NCI-H1092 (cell line): ENCODE results near the gene TIMP1.

Source experiments
- DNase-seq: peaks from one replicate; lab custom pipeline; 2025; lab: John Stamatoyannopoulos, UW

TIMP1 gene

DNA sequence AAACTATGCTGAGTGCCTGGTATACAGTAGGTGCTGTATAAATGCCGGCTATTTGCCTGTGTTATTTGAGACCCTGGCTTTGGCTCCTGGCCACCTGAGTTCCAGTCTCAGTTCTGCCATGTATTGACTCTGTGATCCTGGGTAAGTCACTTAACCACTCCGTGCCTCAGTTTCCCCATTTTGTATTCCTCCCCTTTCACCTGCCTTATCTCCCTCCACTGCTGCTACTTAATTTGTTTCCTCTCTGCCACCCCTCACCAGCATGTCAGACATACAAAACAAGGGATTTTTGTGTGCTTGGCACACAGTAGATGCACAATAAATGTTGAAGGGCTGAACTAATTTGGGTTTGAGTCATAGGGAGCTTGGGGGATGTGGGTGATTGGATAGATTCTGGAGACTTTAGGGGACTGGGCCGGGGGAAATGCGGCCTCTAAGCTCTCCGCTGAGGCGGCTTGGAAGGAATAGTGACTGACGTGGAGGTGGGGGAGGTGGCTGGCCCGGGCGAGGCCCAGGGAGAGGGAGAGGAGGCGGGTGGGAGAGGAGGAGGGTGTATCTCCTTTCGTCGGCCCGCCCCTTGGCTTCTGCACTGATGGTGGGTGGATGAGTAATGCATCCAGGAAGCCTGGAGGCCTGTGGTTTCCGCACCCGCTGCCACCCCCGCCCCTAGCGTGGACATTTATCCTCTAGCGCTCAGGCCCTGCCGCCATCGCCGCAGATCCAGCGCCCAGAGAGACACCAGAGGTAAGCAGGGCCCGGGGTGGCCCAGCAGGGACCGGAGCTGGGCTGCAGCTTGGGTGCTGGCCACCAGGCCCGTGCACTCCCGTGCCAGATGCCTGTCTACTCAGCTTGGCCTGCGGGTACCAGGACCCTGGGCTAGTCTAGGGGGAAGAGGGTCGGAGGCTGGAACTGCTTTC, at the start of gene TIMP1:
TIMP1 (plus strand) TSS at position 706 of the 917 bp plus-strand sequence. CDS start 980 bp downstream, outside the sequence.
- no peak for DNase-seq

DNA sequence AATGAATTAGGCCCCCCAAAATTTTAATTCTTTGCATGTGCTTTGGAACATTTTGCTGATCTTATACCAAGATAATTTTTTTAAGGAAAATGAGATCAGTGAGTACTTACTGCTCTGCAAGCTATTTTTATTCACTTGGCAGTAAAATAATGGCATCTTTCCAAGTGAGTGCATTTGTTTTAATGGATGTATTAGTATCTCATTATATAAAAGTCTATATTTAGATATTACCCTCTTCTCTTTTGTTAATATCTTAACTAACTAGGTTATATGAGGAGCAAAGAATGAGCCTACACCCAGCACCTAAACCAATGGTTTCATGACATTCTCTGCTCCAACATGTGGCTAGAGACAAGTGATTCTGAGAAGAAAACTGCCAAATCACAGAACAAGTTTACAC, 42.4 kb upstream of the TIMP1 start:
- no peak for DNase-seq

DNA sequence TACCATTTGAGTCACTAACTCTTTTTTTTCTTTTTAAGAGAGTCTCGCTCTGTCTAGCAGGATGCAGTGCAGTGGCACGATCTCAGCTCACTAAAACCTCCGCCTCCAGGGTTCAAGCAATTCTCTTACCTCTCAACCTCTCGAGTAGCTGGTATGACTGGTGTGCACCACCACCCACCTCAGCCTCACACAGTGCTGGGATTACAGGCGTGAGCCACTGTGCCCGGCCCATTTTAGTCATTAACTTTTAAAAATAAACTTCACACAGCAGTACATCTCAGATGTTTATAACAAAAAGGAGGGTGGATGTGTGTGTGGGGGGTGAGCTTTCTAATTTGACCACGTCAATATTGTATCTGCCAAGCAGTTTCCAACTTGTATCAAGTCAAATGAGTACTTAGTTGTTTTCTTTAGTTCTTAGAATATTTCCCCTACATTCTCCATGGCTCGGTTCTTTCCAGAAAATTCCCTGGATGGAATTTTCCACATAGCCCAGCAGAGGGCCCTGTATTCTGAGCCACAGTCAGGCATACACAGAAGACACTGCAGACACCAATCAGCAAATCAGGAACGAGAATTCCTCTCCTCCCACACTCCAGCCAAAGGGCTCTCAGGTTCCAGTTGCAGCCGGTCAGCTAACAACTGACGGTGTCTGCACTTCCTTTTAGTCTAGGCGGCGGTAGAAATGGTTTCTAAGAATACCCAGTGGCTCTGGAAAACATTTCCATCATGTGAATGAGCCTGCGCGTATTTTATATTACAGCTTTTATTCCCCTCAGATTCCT, 41.3 kb upstream of the TIMP1 start:
- peak; percentile 96 for DNase-seq

DNA sequence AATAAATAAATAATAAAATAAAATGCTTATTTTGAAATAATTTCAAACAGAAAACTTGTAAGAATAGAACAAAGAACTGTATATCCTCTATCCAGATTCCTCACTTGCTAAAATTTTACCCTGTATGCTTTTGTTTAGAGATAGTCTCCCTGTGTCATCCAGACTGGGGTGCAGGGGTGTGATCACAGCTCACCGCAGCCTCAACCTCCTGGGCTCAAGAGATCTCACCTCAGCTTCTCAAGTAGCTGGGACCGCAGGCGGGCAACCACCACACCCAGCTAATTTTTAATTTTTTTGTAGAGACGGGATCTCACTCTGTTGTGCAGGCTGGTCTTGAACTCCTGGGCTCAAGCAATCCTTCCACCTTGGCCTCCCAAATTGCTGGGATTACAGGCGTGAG, 38.7 kb upstream of the TIMP1 start:
- no peak for DNase-seq

DNA sequence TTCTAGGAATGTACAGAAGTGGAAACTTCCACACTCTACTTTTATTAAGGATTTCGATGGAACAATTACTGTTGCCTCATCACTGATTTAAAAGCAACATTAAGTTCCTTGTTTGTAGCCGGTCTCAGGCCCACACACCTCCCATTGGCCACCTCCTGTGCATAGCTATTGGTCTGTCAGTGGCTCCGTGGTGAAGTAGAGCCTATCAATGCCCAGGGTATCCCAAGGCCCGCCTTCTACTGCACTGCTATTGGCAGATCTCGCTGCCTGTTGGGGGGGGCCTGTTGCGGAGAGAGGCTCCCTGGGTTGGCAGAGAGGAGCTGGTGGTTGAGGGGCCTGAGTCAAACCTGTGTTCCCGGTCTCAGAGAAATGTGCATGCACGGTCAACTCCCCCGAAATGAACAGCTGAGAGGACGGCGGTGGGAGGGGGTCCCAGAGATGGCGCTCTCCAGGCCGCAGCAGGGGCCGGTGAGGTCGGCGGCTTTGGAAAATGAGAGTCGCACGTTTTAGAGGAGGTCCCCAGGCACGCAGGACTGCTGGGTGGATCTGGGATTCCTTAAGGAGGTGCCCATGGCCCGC, 26.1 kb upstream of the TIMP1 start:
- peak; percentile 93 for DNase-seq

DNA sequence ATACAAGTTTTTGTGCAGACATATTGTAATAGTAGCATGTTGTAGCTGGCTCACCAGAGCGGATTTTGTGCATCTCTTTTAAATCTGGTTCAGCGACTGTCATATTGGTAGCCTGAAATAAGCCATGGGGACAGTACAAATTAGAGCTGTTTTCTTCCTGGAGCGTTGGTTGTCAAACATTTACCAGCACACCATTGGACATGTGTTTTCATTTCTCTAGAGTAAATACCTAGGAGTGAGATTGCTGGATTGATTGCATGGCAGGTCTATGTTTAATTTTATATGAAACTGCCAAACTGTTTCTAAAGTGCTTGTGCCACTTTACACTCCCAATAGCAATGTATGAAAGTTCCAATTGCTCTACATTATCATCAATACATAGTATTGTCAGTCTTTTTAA, 23.8 kb upstream of the TIMP1 start:
- DNase-seq, result no peak

DNA sequence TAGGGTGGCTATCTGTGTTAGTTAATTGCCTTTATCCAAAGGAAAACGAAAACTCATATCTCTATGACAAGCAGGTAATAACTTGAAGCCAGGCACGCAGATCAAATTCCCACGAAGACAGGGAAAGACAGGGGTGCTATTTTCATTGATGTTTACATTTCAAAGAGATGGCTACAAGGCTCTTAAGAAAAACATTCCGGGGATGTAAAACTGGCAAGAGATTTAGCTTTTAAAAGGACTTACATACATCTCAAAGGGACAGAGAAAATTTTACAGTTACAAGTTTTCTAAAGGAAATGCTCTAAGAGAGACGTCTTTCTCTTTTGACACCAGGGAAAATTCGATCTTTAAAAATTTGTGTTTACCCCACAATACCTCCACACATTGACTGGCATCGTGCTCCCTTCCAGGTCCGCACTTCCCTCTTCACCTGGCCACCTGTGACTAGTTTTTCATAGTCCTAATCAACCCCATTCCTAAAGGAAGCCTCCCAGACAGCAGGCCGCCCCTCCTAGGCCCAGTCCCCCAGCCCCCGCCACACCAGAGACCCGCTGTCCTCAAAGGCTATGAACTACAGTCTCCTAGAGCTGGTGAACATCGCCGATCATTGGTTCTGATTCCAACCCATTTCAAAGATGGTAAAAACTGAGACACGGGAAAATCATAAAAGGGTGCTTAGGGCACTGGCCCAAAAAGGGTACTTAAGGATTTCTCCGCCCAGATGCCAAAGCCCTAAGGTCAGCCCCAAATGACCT, 21.9 kb upstream of the TIMP1 start:
- DNase-seq, result no peak

DNA sequence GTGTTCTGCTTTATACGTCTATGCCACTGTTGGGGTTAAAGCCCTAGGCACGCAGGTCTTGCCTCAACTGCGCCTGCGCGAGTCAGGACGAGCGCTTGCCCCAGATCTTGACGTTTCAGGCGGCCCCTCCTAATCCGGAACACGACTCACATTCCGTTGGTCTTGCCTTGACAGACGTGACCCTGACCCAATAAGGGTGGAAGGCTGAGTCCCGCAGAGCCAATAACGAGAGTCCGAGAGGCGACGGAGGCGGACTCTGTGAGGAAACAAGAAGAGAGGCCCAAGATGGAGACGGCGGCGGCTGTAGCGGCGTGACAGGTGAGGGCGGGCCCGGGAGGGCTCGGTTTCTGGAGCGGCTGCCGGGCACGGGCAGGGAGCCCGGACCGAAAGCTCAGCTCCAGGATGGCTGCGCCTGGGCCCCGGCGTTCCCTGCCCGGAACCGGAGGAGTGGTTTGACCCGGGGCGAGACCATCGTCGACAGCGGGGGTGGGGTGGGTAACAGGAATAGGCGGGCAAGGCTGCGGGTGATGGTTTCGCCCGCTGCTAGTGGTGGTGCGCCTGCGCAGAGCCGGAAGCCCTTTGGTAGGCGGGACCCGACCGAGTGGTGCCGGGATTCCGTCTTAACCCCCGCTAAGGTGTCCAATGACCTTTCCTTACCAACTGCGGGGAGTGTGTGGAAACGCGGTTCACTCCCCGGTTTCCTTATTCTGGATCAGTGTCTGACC, 21.1 kb upstream of the TIMP1 start, which contains the start of gene ARAF:
ARAF (plus strand) TSS at position 272 of the 725 bp plus-strand sequence. CDS start 1,763 bp downstream, outside the sequence.
- DNase-seq, result peak; percentile 99

DNA sequence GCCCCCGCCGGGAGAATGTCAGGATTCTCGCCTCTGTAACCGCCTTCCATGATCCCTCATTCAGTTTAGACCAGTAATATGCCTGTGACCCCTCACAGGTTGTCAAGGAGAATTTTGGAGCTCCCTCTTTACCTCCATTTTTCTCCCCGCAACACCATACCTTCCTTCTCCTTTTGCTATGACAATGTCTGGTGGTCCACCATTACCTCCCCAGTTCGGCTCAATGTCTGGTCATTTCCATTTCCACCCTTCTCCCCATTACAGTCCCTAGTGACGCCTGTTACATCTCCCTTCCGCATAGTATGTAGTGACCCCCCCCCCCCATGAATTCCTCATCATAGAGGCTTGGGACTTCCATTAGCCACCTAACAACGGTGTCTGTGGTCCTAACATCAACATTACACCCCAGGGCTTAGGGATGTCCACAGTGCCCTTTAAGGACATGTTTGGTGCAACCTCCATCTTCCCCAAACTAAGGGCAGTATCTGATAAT, 20.5 kb upstream of the TIMP1 start:
- no peak for DNase-seq

DNA sequence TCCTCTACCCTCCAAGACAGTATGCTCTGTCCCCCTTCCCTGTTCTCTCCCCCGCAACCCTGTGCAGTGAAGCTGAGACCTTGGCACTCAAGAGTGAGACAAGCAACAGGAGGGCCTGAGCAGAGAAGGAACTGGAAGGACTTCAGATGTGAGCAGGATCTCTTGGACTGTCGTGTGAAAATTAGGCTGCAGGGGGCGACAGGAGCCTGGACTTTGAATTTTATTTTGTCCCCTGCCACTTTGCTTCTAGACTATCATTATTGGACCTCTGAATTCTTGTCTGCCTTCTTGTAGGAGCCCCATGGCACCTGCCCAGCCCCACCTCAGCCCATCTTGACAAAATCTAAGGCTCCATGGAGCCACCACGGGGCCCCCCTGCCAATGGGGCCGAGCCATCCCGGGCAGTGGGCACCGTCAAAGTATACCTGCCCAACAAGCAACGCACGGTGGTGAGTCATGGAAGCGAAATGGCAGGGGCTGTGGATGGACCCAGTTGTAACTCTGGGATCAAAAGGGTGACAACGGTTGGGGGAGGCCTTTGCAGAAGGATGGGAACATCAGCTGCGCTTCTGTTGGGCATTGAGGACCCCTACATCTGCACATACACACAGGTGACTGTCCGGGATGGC, 19.5 kb upstream of the TIMP1 start:
- no peak for DNase-seq

DNA sequence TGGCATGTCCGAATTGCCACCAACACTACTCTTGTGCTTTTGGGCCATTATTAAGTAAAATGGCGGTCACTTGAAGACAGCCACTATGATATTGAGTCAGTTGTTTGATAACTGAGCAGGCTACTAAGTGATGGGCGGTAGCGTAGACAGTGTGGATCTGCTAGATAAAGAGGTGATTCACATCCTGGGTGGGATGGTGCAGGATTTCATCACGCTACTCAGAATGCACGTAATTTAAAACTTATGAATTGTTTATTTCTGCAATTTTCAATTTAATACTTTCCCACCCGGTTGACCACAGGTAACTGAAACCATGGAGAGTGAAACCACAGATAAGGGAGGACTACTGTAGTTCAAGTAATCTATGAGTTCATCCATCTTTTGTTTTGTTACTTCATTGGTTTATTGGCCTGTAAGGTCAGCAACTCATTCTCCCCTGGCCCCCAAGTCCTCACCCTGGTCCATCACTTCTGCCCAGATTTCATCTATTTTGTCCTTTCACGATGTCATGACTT, 18.4 kb upstream of the TIMP1 start:
- no peak for DNase-seq

DNA sequence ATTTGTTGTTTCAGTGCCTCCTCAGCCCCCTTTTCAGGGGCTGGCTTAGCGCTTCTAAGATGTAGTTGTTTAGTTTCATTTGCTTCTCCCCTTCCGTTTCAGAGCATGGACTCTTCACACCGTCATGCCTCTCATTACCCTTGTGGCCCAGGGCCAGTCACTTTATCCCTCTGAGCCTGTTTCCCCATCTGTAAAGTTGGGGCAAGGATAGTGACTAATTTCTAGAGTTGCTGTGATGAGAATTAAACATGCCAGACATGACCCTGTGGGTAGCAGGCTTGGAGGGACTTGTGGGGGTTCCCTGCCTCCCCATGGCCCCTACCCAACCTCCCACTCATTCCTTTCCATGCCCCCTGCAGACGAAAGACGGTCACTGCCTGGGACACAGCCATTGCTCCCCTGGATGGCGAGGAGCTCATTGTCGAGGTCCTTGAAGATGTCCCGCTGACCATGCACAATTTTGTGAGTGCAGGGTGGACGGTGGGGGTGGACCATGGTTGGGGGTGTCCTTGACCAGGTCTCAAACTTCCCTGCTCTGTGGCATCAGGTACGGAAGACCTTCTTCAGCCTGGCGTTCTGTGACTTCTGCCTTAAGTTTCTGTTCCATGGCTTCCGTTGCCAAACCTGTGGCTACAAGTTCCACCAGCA, 17.7 kb upstream of the TIMP1 start:
- no peak for DNase-seq

DNA sequence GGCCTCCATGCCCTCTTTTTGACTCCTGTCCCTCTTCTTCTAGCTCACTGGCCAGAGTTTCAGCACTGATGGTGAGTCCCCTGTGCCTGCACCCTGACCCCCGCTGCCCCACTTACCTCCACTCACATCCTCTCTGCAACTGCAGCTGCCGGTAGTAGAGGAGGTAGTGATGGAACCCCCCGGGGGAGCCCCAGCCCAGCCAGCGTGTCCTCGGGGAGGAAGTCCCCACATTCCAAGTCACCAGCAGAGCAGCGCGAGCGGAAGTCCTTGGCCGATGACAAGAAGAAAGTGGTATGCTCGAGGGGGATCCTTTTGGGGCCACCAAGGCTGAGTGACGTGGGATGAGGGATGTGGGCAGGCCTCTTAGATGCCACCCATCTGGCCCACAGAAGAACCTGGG, 15.4 kb upstream of the TIMP1 start:
- no peak for DNase-seq

DNA sequence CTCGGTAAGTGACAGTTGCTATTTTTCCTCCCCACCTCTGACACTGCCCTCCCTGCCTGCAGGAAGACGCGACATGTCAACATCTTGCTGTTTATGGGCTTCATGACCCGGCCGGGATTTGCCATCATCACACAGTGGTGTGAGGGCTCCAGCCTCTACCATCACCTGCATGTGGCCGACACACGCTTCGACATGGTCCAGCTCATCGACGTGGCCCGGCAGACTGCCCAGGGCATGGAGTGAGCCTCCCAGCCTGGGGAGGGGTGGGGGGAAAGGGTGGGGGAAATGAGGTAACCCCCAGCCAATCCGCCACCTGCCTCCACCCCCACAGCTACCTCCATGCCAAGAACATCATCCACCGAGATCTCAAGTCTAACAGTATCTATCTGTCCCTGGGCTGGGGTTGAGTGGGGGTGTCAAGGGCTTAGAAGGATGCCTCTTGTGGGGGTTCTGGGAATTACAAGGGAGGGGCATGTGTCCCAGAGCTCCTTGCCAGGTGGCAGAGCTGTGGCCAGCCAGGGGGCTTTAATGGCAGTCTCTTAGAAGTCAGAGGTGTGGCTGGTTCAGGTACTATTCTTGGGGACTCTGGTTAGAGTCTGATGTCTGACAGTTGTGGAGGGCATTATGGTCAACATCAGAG, 13.5 kb upstream of the TIMP1 start:
- DNase-seq, result peak; percentile 2

DNA sequence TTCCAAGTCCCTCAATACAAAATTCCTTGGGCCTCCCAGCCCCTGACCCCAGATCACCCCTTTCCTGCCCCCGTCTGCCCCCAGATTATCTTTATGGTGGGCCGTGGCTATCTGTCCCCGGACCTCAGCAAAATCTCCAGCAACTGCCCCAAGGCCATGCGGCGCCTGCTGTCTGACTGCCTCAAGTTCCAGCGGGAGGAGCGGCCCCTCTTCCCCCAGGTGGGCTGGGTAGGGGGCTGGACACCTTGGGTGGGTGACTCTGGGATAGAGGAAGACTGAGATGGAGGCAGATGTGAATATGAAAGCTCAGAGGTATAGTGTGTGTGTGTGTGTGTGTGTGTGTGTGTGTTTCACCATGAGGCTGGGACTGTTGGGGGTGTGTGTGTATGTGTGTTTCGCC, 11.4 kb upstream of the TIMP1 start:
- no peak for DNase-seq

DNA sequence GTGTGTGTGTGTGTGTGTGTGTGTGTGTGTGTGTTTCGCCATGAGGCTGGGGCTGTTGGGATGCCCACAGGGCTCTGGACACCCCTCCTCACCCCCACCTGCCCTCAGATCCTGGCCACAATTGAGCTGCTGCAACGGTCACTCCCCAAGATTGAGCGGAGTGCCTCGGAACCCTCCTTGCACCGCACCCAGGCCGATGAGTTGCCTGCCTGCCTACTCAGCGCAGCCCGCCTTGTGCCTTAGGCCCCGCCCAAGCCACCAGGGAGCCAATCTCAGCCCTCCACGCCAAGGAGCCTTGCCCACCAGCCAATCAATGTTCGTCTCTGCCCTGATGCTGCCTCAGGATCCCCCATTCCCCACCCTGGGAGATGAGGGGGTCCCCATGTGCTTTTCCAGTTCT, 11.0 kb upstream of the TIMP1 start:
- DNase-seq, result no peak

DNA sequence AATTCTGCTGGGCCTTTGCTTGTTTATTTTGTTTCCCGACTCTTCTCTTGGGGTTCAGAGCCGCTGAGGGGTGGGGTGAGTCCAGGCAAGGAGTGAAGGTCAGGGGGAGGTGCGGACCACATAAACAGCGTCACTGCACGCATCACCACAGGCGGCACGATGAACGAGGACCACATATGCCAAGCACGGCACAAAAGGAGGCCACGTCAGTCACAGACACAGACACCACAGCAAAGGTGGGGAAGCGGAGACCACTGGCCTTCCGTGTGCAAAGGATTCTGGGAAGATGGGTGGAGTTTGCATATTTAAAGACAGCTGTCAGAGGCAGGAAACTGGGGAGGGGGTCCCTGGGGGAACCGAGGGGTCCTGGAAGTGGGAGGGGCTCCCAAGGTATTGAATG, 10.3 kb upstream of the TIMP1 start:
- DNase-seq, result no peak

DNA sequence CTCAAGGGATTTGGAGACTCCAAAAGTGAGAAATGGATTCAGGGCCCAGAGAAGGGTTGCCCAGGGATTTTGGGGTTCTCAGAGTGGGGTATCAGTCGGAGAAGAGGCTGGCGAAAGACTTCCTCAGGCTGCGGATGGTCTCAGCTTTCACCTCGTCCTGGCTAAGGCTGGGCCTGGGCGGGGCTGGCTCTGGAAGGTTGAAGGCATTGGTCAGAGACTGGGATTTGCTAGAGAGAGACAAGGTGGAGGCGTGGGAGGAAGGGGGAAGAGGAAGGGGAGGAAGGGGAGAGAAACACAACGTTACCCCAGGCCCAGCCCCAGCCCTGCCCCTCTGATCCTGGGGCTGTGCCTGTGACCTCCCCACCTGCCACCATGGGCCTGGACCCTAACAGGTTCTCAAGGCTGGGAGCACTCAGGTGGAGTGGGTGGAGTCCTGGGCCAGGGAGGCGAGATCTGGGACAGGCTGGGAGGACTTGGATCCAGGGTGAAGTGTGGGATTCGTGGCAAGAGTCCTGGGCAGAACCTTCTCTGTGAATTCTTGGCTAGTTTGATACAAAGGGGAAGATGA, 9.4 kb upstream of the TIMP1 start:
- no peak for DNase-seq
